Measurements from ENCODE around the gene AP5Z1.

- TF ChIP-seq, protein P1, sequence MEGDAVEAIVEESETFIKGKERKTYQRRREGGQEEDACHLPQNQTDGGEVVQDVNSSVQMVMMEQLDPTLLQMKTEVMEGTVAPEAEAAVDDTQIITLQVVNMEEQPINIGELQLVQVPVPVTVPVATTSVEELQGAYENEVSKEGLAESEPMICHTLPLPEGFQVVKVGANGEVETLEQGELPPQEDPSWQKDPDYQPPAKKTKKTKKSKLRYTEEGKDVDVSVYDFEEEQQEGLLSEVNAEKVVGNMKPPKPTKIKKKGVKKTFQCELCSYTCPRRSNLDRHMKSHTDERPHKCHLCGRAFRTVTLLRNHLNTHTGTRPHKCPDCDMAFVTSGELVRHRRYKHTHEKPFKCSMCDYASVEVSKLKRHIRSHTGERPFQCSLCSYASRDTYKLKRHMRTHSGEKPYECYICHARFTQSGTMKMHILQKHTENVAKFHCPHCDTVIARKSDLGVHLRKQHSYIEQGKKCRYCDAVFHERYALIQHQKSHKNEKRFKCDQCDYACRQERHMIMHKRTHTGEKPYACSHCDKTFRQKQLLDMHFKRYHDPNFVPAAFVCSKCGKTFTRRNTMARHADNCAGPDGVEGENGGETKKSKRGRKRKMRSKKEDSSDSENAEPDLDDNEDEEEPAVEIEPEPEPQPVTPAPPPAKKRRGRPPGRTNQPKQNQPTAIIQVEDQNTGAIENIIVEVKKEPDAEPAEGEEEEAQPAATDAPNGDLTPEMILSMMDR (IDR thresholded peaks at IDR 0.05) = no peak
- TF ChIP-seq EZH2 (IDR thresholded peaks at IDR 0.05; ENCODE audit: borderline replicate concordance, insufficient read depth, low read depth, low read length, poor library complexity, severe bottlenecking) = no peak
These were observed 27.2 kb upstream of the AP5Z1 start for GRCh38 chr7:4748231-4748681.

Measured in B cell (primary cell).